GM19043 (cell line): ENCODE data around the gene CYRIA.
A peak's percentile ranks its signal among the peaks of the same experiment; 100 is the strongest.

Experiments used
- ATAC-seq: cut with Tn5 transposase; IDR thresholded peaks from one replicate; pipeline ENCODE4 v1.9.1; 2021; ENCODE audit warnings: low read depth; ENCODE audit not compliant: unreplicated experiment

Gene CYRIA

GRCh38 chr2:16665748-16666448 lies at the start of gene CYRIA:
Gene CYRIA (minus strand): TSS chr2:16665834. CDS start chr2:16588119, 77,715 bp downstream.
- peak; percentile 56 for ATAC-seq

- ATAC-seq: peak; percentile 70
Observed at GRCh38 chr2:16713011-16713423, 47.4 kb upstream of the CYRIA start.

GRCh38 chr2:16709769-16710168 lies 44.1 kb upstream of the CYRIA start:
- ATAC-seq: no peak

GRCh38 chr2:16708173-16708572 lies 42.5 kb upstream of the CYRIA start:
- no peak for ATAC-seq

GRCh38 chr2:16707014-16707623 lies 41.5 kb upstream of the CYRIA start:
- ATAC-seq: no peak

GRCh38 chr2:16700551-16701259 lies 35.1 kb upstream of the CYRIA start:
- no peak for ATAC-seq

- no peak for ATAC-seq
Observed at GRCh38 chr2:16693854-16694253, 28.2 kb upstream of the CYRIA start.

GRCh38 chr2:16691261-16691660 lies 25.6 kb upstream of the CYRIA start:
- no peak for ATAC-seq

GRCh38 chr2:16687955-16688354 lies 22.3 kb upstream of the CYRIA start:
- no peak for ATAC-seq

GRCh38 chr2:16687222-16687621 lies 21.6 kb upstream of the CYRIA start:
- ATAC-seq: no peak

- no peak for ATAC-seq
Observed at GRCh38 chr2:16686641-16687040, 21.0 kb upstream of the CYRIA start.

- ATAC-seq: no peak
Observed at GRCh38 chr2:16685340-16685715, 19.7 kb upstream of the CYRIA start.

GRCh38 chr2:16684676-16685339 lies 19.2 kb upstream of the CYRIA start:
- ATAC-seq: no peak

- ATAC-seq: no peak
Observed at GRCh38 chr2:16683576-16683975, 17.9 kb upstream of the CYRIA start.

GRCh38 chr2:16682431-16683118 lies 16.9 kb upstream of the CYRIA start:
- ATAC-seq: no peak

GRCh38 chr2:16680781-16681180 lies 15.1 kb upstream of the CYRIA start:
- ATAC-seq: no peak

- no peak for ATAC-seq
Observed at GRCh38 chr2:16680304-16680703, 14.7 kb upstream of the CYRIA start.

- no peak for ATAC-seq
Observed at GRCh38 chr2:16678964-16679363, 13.3 kb upstream of the CYRIA start.

GRCh38 chr2:16677875-16678274 lies 12.2 kb upstream of the CYRIA start:
- ATAC-seq: no peak

GRCh38 chr2:16675781-16676180 lies 10.1 kb upstream of the CYRIA start:
- ATAC-seq: no peak

GRCh38 chr2:16674154-16674553 lies 8.5 kb upstream of the CYRIA start:
- ATAC-seq: no peak
